HG03045 (cell line): ENCODE measurements around the gene IGDCC3.

ENCODE experiments used
- ATAC-seq: cut with Tn5 transposase; IDR thresholded peaks from one replicate; pipeline ENCODE4 v1.9.1; 2021; ENCODE audit warnings: mild to moderate bottlenecking, moderate library complexity; ENCODE audit not compliant: unreplicated experiment

IGDCC3 gene

DNA sequence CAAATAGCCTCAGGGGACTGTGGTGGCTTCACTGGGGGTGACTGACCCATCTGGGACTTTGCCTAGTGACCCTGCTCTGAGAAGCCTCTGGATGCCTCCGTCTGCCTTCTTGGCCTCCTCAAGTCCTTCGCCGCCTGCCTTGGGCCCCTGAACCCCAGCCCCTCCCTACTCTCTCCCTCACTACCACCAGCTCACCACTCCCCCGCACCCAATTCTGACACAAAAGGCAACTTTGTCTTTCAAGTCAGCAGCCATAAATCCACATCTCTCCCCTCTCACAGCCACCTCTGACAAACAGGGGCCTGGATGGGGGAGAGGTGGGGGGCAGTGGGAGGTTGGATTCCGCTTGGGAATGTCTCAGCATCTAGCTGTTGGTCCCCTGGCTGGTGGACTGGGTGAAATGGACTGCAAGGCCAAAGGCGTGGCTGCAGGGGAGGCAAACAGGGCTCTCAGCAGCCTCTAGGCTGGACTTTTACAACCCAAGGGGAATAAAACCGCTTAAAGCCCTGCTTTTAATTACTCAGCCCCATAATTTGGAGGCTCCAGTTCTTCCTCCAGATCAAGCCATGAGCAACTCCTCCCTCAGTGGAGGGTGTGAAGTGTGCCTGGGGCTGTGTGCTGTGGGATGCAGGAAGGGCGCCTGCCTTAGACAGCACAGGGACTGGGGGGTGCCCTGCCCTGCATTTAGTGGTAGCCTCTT lies 33.4 kb downstream of the IGDCC3 start:
- ATAC-seq, result no peak

DNA sequence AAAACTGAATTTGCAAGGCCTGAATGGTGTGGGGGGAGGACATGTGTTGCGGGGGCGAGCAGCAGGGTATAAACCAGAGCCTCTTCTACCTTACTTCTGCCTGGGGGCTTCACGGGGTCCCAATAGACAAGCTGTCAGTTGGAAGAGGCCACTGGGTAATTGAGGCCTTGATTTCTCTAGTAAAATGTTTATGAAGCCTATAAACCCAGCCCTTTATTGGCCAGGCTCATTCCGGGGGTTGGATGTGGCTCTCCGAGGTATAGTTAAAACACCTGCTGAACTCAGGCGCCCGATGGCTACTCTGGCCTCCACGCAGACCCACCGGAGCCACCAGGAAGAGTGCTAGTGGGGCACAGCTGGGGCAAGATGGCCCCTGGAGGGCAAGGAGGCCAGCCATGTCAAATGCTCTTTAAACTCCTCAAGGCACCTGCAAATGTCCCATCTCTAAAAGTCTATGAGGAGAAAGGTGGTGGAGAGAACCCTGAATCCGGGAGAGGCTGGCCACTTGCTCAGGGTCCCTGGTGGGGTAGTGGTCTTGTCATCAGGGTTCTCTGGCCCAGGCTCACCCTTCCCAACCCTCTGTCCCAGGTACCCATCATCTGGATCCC lies 34.3 kb downstream of the IGDCC3 start:
- ATAC-seq, result no peak

DNA sequence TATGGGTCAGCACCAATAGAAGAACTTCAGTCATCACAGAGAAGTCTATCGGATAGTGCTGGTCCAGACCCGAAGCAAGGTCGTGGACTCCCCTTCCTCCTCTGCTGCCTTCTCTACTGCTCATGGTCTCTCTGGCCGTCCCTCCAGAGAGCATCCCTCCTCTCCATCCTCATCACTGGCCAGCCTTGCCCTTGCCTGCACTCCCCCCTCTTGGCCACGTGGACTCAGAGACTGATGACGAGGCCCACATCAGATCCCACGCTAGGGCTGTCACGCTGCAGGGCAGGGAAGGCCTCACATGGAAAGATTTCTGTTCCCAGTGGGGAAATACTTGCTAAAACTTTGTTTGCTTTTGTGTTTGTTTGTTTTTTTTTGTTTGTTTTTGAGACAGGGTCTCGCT lies 35.3 kb downstream of the IGDCC3 start:
- no peak for ATAC-seq

DNA sequence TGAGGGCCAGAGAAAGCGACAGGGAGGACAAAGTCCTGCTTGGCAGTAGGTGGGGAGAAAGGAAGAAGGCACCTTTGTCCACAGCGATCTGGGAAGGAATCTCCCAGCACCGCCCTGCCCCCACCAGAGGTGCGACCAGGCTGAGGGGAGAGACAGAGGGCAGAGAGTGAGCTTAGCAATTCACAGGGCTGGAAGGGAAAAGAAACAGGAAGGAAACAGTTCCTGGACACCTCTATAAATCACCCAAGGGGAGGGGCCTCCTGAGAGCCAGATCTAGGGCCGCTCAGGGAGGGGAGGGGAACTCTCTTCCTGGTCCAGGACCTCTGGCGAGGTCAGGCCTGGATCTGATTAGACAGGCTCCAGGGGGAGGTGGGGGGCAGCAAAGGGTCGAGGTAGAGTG lies 37.9 kb downstream of the IGDCC3 start:
- ATAC-seq, result no peak

DNA sequence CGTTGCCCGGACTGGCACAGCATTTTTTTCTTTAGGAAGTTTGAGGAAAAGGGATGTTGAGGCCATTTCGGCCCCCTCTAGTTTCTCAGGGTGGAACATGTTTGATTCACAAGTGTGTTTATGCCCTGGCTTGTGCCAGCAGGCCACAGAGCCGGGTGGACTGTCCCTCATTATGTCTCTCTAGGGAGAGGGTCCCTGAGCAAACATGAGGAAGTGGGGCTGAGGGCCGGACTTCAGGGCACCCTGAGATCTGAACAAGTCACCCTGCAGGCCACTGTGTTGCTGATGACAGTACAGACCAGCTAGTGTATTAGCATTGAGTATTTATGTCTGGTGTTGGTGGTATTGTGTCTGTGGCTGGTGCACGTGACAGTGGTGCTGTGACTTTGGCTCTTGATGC lies 38.4 kb downstream of the IGDCC3 start:
- ATAC-seq, result no peak

DNA sequence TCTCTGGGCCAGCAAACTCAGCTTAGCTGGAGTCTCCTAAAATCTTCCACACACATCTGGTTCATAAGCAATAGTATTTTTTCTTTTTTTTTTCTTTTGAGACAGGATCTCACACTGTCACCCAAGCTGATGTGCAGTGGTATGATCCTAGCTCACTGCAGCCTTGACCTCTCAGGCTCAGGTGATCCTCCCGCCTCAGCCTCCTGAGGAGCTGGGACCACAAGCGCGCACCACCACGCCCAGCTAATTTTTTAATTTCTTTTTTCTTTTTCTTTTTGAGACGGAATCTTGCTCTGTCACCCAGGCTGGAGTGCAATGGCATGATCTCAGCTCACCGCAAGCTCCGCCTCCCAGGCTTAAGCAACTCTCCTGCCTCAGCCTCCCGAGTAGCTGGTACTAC lies 39.0 kb downstream of the IGDCC3 start:
- no peak for ATAC-seq

DNA sequence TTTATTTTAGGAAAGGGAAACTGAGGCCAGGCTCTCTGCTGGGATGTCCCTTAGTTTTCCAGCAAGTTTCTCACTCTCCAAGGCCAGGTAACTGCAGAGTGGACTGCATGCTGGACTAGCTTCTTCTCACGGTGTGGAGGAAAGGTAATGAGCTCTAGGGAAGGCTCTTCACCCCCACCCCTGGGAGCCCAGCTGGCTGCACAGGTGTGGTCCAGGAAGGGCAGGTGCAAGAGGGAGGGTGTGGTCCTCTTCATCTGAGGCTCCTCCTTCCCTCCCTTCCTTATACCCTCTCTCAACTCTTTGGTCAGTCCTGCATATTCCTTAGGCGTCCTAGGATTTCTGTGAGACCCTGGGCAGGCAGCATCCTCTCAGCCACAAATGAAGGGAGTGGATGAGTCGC lies 39.4 kb downstream of the IGDCC3 start:
- ATAC-seq, result no peak

DNA sequence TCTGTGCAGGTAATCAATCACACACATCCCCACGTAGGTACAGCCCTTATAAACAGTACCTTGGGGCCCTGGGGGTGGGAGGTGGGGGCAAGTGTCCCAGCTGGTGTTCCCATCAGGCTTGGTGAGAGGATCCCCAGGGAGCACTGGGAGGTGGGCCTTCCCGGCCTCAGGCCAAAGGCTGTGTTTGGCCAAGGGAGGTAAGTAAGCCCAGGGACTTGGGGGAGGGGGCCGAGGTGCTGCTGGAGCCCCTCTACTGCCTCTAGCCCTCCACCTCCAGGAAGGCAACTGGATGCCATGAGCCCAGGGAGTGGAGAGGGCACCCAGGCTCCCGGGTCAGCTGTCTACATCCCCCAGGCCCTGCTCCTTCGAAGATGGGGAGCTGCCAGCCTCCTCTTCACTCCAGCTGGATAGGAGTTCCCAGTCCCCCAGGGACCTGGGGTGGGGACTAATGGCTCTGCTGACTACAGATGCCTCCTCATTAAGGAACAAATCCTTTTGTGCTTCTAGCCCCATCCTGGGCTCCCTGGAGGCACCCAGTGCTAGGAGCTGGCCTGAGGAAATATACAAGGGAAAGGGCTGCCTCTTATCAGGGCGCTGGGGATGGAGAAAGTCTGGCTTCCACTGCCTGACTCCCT lies 40.2 kb downstream of the IGDCC3 start:
- ATAC-seq, result no peak

GRCh38 chr15:65336493-65337435 lies 41.0 kb downstream of the IGDCC3 start:
- ATAC-seq, result no peak

GRCh38 chr15:65335278-65336055 lies 42.3 kb downstream of the IGDCC3 start:
- no peak for ATAC-seq

- no peak for ATAC-seq
Measured at GRCh38 chr15:65334586-65335231, 43.1 kb downstream of the IGDCC3 start.

DNA sequence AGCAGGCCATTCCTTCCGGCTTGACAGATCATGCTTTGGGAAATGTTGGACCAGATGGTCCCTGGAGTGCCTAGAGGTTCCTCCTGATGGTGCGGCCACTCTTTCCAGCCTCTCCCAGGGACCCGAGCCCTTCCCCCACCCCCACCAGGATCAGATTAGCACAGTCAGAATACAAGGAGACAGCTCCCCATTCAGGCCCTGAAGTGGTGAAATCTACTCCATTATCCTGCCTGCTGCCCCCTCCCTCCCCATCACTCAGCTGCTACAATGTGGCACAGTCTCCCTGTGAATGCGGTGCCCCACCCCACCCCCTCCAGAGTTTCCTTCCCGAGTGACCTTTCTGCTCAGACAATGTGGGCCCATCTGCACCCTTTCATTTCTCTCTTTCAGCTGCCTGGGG lies 43.9 kb downstream of the IGDCC3 start:
- ATAC-seq, result no peak

DNA sequence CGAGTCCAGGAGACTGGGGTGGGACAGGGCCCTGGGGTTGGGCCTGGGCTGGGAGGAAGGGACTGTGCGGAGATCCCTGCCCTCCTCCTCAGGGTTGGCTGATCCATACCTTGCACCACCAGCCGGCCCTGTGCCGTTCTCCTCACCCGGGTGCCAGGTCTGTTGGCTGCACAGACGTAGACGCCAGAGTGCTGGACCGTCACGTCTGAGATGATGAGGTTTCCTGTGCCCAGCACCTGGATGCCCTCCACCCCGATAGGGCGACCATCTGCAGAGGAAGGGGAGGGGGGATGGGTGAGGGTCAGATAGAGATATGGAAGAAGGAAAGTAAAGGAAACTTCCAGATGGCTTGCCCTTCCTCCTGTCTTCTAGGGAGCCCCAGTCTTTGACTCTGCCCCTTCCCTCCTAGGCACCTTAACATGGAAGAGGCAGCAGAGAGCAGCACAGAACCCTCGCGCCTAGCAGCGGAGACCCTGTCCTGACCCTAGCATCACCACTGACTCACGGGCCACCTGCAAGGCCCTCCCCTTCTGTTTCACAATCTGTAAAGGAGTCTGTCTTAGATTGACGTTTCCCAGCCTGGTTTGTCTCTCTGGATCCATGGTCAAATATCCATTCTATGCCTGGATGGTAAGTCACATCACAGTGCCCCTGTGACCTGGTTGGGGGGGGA lies 44.5 kb downstream of the IGDCC3 start:
- no peak for ATAC-seq

DNA sequence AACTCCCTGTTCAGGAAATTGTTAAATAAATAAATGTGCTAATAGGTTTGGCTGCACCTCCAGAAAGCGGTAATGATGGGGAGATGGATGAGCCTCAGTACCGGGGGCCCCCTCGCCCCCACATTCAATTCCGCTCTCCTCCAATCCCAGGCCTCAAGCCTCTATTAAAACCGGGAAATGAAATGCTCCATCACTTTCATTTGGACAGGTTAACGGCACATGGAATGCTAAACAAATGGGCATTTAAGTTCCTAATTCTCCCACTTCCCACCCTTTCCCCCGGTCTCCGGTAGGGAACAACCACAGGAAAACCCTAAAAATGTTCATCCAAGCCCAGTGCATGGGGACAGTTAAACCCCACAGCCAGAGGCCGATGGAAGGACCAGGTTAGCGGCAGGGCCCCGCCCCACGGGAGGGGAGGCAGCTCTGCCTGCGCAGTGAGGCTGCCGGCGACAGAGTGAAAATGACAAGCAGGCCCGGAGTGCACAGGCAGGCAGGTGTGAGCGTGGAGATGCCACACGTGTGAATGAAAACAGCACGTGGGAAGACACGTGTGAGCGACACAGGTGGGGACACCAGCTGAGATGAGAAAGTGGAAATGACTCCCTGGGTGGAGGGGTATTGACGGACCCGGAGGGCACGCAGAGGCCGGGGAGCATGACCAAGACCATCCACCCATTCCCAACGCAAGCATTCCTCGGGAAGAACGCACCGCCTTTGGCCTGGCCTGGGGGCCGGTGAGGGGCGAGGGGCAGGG lies 45.2 kb downstream of the IGDCC3 start:
- ATAC-seq, result no peak

DNA sequence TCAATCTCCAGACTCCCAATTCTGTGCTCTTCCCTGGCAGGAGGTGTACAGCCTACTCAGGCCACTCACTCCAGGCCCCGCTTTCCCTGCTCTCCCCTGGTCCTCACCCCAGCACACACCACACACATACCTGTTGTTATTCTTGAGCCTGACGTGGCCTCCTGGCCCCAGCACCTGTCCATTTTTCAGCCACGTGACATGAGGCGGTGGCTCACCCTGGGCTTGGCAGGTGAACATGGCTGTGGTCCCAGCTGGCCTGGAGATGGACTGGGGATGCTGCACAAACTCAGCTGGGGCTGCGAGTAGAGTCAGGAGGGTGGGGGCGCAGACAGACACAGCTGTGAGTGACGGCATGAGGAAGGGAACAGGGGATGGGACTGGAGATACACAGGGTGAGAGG lies 46.0 kb downstream of the IGDCC3 start:
- ATAC-seq, result no peak

DNA sequence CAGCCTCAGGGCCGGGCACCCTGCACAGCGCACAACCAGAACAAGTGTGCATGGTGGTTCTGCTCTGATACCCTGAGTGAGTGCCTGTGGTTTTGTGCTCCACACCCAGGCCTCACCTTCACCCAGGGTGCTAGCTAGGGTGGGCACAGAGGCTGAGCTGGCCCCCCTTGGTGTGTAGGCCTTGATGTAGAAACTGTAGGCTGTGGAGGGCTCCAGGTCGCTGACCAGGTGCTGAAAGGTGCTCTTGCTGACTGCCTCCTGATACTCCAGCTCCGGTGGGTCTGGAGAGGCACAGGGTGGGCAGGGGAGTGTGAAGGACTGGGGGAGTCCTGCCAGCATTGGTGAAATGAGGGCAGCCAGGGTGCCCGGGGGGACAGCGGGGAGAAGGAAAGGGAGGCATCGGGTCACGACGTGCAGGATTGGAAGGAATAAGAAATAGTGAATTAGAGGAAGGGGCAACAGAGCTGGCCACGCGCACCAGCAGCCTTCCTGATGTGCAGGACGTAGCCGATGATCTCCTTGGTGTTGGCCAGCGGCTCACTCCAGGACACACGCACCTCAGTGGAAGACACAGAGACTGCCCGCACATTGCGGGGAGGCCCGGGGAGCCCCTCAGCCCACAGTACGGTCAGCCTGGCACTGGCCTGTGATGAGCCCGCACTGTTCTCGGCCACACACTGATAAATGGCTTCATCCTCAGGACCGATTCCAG lies 46.7 kb downstream of the IGDCC3 start:
- ATAC-seq, result no peak

GRCh38 chr15:65329984-65330735 lies 47.6 kb downstream of the IGDCC3 start:
- no peak for ATAC-seq
